ENCODE results near the gene CTXND1.

- TF ChIP-seq ZC3H10 (CRISPR knock-in tag; IDR thresholded peaks at IDR 0.05) (no peak), ISL1 (CRISPR knock-in tag; IDR thresholded peaks at IDR 0.05) (no peak)
Measured at GRCh38 chr15:80180986-80181385, 71.0 kb downstream of the CTXND1 start.

Measured in SK-N-SH treated with all-trans-retinoic acid at 6 μM for 48 hours (cell line).